HG03439 (cell line): ENCODE results near the gene GPN1.
"Not testable (repeated sequence)": the region's sequence is repeated elsewhere in the genome, so short reads cannot be mapped to it uniquely, and the experiment has no call there.

Experiments
- ATAC-seq: cut with Tn5 transposase; IDR thresholded peaks from one replicate; pipeline ENCODE4 v1.9.1; 2021; ENCODE audit warnings: mild to moderate bottlenecking, moderate library complexity; ENCODE audit not compliant: unreplicated experiment

GPN1 gene

DNA sequence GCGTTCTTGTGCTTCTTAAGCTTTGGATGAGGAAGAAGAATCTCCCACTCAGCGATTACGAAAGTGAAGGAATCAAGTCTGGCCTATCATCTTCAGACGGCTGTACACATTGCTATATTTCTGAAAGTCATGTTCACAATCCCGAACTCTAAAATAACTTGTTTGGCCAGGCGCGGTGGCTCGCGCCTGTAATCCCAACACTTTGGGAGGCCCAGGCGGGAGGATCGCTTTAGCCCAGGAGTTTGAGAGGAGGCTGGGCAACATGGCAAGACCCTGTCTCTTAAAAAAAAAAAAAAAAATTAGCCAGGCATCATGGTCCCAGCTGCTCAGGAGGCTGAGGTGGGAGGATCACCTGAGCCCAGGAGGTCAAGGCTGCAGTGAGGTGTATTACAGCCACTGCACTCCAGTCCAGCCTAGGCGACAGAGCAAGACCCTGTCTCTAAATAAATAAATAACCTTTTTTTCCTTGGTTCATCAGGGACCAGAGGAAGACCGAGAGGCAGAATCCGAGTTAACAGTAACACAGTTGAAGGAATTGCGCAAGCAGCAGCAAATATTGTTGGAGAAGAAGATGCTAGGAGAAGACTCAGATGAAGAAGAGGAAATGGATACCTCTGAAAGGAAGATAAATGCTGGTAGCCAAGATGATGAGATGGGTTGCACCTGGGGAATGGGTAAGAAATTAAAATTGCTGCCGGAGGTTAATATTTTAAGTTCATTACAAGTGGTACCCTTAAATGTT lies 35.9 kb downstream of the GPN1 start:
- ATAC-seq, result no peak

DNA sequence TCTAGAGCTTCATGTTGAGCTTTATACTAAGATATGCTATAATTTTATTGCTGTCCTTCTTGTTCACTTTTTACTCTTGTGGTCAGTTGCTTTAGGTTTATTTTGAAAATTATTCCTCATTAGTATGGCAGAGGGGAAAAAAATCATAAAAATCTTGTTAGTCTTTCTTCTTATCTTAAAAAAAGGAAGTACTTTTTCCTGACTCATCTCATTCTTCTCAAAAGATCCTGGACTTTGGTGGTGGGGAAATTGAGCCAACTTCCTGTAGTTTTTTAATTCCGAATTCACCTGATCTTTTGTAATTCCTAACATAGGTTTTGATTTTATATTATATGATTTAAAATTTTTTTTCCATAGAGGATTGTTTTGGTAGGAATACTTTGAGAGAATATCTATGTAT lies 38.6 kb downstream of the GPN1 start:
- no peak for ATAC-seq

DNA sequence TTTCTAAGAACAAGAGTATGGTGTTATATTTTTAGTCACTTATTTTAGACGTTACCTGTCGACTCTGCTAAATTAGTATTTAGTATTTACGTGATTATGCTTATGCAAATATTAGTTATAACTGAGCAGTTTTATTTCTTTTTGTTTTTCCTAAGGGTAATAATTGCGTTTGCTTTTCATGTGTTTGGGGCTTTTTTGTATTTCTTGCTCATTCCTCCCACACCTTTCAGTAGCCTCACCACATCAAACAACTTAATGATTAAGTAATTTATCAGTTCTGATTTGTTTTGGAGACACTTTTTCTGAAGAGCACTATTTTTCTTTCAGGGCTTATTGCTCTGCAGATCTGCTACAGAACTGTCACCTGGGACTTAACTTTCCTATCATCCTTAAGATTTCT lies 42.4 kb downstream of the GPN1 start:
- ATAC-seq, result no peak

DNA sequence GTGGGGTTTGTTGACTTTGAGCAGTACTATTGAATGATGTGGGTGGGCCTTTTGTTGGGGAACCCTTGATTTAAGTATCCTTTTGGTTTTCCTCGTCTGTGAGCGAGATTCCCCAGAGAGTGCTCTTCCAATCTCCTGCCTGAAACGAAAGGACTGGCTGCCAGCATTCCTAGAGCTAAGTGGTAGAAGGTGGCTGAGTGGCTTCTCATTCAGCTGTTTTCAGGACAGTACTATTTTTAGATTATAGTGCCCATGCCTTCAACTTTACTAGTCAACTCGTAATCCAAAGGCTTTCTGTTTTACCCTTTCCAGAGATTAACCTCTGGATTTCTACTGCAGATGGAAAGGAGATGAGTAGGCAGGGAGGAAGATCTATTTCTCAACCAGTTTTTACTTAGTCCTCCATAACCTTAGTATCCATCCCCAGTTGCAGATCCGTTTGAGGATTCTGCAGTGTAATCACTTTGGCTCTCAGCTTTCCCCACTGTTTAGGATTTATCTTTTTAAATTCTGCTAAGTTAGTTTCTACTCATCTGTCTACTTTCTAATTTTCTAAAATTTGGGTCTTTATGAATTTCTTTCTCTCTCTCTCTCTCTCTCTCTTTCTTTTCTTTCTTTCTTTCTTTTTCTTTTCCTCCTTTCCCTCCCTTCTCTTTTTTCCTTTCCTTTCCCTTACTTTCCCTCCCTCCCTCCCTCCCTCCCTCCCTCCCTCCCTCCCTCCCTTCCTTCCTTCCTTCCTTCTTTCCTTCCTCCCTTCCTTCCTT lies 44.1 kb downstream of the GPN1 start:
- no peak for ATAC-seq

DNA sequence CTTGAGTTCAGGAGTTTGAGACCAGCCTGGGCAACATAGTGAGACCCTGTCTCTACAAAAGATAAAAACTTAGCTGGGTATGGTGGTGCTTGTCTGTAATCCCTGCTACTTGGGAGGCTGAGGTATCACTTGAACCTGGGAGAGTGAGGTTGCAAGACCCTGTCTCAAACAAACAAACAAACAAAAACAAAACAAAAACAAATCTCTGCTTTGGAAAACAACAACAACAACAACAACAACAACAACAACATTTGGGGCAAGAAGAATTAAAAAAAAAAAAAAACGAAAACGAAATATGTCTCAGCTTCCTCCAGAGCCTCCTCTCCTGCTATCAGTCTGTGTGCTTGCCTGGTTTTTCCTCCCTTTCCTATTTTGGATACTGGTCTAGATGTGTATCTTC lies 51.7 kb downstream of the GPN1 start:
- ATAC-seq, result no peak

DNA sequence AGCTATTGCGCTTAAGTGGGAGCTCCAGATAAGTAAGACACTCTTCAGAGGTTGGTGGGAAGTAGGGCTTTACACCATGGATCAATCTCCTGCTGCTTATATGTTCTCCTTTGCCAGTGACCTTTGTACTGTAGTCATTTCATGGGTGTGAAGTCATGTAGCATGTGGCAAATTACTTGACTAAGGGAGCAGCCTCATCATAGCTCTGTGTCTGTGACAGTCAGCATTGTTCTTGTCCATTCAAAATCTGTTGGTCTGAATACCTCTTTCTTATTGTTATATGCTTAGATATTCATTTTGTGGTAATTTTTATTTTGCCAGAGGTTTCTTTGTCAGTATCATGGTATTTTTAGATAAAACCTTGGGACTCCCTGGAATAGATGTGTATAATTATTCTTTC lies 53.0 kb downstream of the GPN1 start:
- ATAC-seq, result no peak

DNA sequence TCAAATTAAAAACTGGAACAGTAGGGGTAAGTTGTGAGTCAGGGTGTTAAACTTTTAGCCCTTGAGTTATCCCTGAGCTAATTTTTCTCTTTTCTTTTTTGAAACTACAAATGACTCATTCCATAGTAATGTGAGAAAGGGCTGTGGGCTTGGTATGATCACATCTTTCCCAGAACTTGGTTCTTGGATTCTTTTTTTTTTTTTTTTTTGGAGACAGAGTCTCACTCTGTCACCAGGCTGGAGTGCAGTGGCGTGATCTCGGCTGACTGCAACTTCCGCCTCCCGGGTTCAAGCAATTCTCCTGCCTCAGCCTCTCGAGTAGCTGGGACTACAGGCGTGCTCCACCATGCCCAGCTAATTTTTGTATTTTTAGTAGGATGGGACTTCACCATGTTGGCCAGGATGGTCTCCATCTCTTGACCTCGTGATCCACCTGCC lies 53.5 kb downstream of the GPN1 start:
- ATAC-seq, result not testable (repeated sequence)

DNA sequence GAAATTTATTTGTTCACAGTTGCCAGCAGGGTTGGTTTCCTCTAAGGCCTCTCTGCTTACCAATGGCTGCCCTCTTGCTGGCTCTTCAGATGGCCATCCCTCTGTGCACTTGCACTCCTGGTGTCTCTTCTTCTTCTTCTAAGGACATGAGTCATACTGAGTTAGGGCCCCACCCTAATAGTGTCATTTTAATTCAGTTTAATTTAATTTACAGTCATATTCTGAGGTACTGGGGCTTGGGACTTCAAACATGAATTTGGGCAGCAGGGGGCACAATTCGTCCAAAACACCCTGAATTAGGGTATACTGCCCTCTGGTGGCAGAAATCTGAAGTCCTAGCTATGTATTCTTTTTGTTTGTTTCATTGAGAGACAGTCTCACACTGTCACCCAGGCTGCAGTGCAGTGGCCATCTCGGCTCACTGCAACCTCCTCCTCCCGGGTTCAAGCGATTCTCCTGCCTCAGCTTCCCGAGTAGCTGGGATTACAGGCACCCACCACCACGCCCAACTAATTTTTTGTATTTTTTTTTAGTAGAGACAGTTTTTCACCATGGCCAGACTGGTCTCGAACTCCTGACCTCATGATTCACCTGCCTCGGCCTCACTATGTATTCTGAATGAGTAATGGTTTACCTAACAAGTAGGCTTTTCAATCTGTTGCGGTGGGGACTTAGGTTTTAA lies 54.7 kb downstream of the GPN1 start:
- peak; percentile 62 for ATAC-seq

DNA sequence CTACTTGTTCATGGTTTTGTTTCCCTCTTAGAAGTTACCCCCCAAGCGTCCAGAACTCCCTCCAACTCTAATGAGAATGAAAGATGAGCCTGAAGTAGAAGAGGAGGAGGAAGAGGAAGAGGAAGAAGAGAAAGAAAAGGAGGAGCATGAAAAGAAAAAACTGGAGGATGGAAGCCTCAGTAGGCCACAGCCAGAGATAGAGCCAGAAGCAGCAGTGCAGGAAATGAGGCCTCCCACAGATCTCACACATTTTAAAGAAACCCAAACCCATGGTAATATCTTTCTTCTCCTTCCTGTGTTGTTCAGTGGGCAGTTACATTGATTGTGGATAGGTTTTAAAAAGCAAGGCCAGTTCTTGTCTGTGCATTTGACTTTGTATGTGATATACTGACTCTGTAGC lies 56.2 kb downstream of the GPN1 start:
- not testable (repeated sequence) for ATAC-seq

DNA sequence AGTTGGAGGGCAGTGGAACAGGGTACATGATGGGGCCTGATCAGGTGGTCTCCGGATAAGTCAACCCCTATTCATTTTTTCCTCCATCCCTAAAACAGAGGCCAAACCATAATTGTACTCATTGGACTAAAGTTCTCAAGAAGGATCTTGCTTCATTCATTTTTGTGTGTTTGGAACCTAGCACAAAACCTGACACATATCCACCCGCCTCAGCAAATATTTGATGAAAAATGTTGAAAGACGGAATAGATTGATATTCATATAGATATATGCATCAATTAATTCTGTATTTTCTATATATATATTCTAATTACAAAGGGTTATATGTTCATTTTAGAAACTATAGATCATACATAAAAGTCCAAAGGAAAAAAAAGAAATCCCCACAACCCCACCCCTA lies 56.7 kb downstream of the GPN1 start:
- ATAC-seq, result no peak

DNA sequence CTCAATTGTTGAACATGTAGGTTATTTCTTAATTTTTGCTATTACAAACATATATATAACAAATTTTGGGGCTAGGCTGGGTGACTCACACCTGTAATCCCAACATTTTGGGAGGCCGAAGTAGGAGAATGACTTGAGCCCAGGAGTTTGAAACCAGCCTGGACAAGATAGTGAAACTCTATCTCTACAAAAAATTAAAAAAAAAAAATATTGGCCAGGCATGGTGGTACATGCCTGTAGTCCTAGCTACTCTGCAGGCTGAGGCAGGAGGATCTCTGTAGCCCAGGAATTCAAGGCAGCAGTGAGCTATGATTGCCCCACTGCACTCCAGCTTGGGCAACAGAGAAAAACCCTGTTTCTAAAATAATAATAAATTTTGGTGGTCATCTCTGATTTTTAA lies 58.4 kb downstream of the GPN1 start:
- no peak for ATAC-seq

DNA sequence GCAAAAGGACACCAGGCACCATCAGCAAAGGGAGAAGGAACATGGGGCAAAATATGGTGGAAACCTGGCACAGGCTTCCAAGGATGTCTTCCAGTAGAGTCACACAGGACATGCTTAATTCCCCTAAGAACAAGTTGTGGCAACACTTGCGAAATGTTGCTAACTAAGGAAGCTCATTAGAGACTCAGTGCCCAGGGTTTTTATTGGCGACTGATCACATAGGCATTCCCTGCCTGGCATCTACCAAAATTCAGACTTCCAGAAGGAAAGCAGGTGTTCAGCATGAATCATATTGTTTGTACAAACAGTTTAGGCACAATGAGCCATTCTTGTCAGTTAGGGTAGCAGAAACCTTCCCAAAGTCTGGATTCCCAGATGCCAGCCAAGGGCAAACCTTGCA lies 60.6 kb downstream of the GPN1 start:
- ATAC-seq, result no peak

DNA sequence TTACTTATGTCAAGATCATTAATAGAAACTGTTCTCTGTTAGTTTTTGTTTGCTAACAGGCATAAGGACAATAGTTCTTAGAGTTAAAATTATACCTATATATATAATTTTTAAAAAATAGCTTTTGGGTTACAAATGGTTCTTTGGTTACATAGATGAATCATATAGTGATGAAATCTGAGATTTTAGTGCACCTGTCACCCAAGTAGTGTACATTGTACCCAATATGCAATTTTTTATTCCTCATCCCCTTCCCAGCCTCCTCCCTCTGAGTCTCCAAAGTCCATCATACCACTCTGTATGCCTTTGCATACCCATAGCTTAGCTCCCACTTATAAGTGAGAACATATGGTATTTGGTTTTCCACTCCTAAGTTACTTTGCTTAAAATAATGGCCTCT lies 61.2 kb downstream of the GPN1 start:
- ATAC-seq, result no peak

DNA sequence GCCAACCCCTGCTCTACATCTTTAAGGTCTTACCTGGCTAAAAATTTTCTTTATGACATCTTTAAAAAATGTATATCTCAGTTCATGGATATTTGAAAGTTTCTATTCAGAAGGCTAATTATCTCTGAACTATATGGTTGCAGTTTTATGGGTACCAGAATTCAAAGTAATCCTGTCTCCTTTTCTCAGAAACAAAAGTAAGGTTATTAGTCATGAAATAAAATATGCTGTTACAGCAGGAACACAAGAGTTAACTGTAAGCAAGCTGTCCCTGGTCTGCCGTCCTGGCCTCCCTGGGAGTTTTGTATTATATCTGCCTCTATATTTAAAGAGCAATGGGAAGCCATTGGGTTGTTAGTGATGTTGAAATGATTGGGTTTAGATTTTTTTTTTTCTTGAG lies 68.8 kb downstream of the GPN1 start:
- no peak for ATAC-seq
